Nephron progenitor cell (in vitro differentiated cells): ENCODE data around the gene OST4.

Experiments
- DNase-seq: peaks from one replicate; pipeline ENCODE4 v3.0.0; 2021
- H3K27ac Mint-ChIP-seq: 2 replicates; pipeline ENCODE4 v1.8.0; 2021; ENCODE audit warnings: mild to moderate bottlenecking, moderate library complexity, mixed read lengths
- H3K27me3 Mint-ChIP-seq: 2 replicates; pipeline ENCODE4 v1.8.0; 2021; ENCODE audit warnings: mild to moderate bottlenecking, low read depth, mixed read lengths; ENCODE audit not compliant: poor library complexity
- H3K36me3 Mint-ChIP-seq: 2 replicates; pipeline ENCODE4 v1.8.0; 2021; ENCODE audit warnings: low read depth, mixed read lengths
- H3K4me1 Mint-ChIP-seq: 2 replicates; pipeline ENCODE4 v1.8.0; 2021; ENCODE audit warnings: mixed read lengths
- H3K4me3 Mint-ChIP-seq: 2 replicates; pipeline ENCODE4 v1.8.0; 2021; ENCODE audit warnings: mild to moderate bottlenecking, moderate library complexity, mixed read lengths
- H3K9me3 Mint-ChIP-seq: 2 replicates; pipeline ENCODE4 v1.8.0; 2021; ENCODE audit warnings: mild to moderate bottlenecking, moderate library complexity, mixed read lengths
- TF ChIP-seq, protein P1 (sequence below): fragments of 200-600 bp; sonication (generic); IDR thresholded peaks from 2 replicates; pipeline ENCODE4 v1.5.0; 2021; ENCODE audit warnings: antibody characterized with exemption

The OST4 gene

DNA sequence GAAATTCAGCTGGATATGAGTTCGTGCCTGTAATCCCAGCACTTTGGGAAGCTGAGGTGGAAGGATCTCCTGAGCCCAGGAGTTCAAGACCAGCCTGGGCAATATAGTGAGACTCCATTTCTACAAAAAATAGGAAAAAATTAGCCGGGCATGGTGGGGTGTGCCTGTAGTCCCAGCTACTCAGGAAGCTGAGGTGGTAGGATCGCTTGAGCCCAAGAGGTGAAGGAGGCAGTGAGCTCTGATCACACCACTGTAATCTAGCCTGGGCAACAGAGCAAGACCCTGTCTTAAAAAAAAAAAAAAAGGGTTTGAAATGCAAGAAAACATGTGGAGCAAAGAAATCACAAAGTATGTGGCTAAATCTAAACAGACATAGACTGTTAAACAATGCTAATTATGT lies 37.6 kb upstream of the OST4 start:
- H3K27ac Mint-ChIP-seq = no peak overlapping the region
- H3K9me3 Mint-ChIP-seq = no peaks in the 10 kb centered on the region
- TF ChIP-seq, protein P1, sequence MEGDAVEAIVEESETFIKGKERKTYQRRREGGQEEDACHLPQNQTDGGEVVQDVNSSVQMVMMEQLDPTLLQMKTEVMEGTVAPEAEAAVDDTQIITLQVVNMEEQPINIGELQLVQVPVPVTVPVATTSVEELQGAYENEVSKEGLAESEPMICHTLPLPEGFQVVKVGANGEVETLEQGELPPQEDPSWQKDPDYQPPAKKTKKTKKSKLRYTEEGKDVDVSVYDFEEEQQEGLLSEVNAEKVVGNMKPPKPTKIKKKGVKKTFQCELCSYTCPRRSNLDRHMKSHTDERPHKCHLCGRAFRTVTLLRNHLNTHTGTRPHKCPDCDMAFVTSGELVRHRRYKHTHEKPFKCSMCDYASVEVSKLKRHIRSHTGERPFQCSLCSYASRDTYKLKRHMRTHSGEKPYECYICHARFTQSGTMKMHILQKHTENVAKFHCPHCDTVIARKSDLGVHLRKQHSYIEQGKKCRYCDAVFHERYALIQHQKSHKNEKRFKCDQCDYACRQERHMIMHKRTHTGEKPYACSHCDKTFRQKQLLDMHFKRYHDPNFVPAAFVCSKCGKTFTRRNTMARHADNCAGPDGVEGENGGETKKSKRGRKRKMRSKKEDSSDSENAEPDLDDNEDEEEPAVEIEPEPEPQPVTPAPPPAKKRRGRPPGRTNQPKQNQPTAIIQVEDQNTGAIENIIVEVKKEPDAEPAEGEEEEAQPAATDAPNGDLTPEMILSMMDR = no peak
- no peaks in the 10 kb centered on the region for H3K36me3 Mint-ChIP-seq
- DNase-seq = no peak
- H3K4me3 Mint-ChIP-seq = no peak overlapping the region
- H3K4me1 Mint-ChIP-seq = peaks cover 5% of the 10 kb centered on the region
- H3K27me3 Mint-ChIP-seq = peaks cover 38% of the 10 kb centered on the region

DNA sequence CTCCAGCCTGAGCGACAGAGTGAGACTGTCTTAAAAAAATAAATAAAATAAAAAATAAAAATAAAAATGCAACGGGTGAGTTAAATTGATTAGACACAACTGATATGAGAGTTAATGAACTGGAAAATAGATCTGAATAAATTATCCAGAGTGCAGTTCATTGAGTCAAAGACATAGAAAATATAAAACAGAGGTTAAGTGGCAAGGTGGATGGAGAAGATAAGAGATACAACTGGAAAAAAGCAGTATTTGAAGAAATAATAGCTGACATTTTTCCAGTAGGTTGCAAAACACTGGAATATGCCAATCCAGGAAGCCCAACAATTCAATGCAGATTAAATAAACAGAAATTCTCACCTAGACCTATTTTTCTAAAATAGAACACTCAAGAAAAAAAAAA lies 36.8 kb upstream of the OST4 start:
- Mint-ChIP-seq H3K36me3 (no peaks in the 10 kb centered on the region), H3K4me3 (no peak overlapping the region), H3K27ac (no peak overlapping the region), H3K9me3 (no peaks in the 10 kb centered on the region), H3K4me1 (peaks cover 5% of the 10 kb centered on the region), H3K27me3 (peaks cover 31% of the 10 kb centered on the region)
- DNase-seq = no peak
- TF ChIP-seq, protein P1 = no peak

DNA sequence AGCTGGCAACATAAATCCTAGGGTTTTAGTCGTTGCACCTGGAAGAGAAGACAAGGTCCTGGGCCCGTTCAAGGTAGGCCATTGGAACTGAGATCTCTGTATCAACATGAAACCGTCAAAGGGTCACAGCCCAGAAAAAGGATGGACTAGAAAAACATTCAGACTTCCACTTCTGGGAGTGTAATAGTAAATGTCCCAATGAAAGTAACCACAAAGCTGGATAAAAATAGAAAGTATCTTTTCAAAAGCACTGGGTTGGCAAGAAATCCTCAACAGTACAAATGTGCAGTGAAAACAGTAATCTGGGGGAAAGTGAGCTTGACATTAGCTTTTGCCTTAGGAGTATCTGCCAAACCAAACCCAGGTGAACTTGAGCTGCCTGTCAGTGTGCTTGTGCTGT lies 34.5 kb upstream of the OST4 start:
- no peak overlapping the region for H3K27ac Mint-ChIP-seq
- peaks cover 27% of the 10 kb centered on the region for H3K27me3 Mint-ChIP-seq
- no peaks in the 10 kb centered on the region for H3K36me3 Mint-ChIP-seq
- DNase-seq = no peak
- no peak overlapping the region for H3K4me3 Mint-ChIP-seq
- H3K4me1 Mint-ChIP-seq = peaks cover 5% of the 10 kb centered on the region
- TF ChIP-seq, protein P1 = no peak
- H3K9me3 Mint-ChIP-seq = no peaks in the 10 kb centered on the region

DNA sequence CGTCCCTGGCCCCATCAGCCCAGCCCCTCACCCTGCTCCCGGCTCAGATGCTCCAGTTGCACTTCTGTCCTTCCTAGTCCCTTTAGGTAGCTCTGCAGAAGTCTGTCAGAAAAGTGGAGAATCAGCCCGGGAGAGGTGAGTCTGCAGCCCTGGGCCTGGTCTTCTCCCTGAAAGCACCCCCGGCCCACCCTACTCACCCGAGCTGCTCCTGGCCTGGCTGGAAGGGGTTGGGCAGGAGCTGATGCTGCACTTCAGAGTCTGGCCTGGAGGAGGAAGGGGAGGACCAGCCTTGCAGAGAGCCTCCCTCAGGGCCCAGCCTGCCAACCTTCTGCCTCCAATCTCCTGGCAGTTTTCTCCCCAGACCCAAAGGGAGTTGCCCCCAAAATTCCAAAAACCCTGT lies 30.9 kb upstream of the OST4 start:
- no peak overlapping the region for H3K4me3 Mint-ChIP-seq
- H3K4me1 Mint-ChIP-seq = peaks cover 12% of the 10 kb centered on the region
- no peaks in the 10 kb centered on the region for H3K9me3 Mint-ChIP-seq
- H3K27me3 Mint-ChIP-seq = peaks cover 22% of the 10 kb centered on the region
- TF ChIP-seq, protein P1 = no peak
- no peak overlapping the region for H3K27ac Mint-ChIP-seq
- no peaks in the 10 kb centered on the region for H3K36me3 Mint-ChIP-seq
- no peak for DNase-seq

DNA sequence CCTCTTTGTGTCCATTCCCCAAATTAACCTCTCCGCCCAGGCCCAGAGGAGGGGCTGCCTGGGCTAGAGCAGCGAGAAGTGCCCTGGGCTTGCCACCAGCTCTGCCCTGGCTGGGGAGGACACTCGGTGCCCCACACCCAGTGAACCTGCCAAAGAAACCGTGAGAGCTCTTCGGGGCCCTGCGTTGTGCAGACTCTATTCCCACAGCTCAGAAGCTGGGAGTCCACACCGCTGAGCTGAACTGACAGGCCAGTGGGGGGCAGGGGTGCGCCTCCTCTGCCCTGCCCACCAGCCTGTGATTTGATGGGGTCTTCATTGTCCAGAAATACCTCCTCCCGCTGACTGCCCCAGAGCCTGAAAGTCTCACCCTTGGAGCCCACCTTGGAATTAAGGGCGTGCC lies 28.6 kb upstream of the OST4 start:
- H3K4me3 Mint-ChIP-seq = no peak overlapping the region
- peaks cover 22% of the 10 kb centered on the region for H3K27me3 Mint-ChIP-seq
- H3K9me3 Mint-ChIP-seq = no peaks in the 10 kb centered on the region
- TF ChIP-seq, protein P1 = no peak
- no peak overlapping the region for H3K27ac Mint-ChIP-seq
- H3K36me3 Mint-ChIP-seq = no peaks in the 10 kb centered on the region
- no peak for DNase-seq
- H3K4me1 Mint-ChIP-seq = peaks cover 27% of the 10 kb centered on the region

DNA sequence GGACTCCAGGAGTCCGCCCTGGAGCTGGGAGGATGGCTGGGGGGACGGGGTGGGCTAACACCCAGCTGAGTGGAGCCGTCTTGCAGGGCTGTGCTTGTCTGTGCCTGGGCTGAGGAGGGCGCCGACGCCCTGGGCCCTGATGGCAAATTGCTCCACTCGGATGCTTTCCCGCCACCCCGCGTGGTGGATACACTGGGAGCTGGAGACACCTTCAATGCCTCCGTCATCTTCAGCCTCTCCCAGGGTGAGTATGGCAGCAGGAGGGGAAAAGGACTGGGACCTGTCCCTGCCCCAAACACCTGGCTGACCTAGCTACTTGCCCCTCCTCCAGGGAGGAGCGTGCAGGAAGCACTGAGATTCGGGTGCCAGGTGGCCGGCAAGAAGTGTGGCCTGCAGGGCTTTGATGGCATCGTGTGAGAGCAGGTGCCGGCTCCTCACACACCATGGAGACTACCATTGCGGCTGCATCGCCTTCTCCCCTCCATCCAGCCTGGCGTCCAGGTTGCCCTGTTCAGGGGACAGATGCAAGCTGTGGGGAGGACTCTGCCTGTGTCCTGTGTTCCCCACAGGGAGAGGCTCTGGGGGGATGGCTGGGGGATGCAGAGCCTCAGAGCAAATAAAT lies 28.0 kb upstream of the OST4 start:
- H3K36me3 Mint-ChIP-seq = no peaks in the 10 kb centered on the region
- TF ChIP-seq, protein P1 = no peak
- no peak overlapping the region for H3K4me3 Mint-ChIP-seq
- H3K9me3 Mint-ChIP-seq = no peaks in the 10 kb centered on the region
- no peak overlapping the region for H3K27ac Mint-ChIP-seq
- peaks cover 22% of the 10 kb centered on the region for H3K27me3 Mint-ChIP-seq
- no peak for DNase-seq
- H3K4me1 Mint-ChIP-seq = peaks cover 27% of the 10 kb centered on the region
